GM21423 (cell line): ENCODE data around the gene ZNF613.
A peak's percentile ranks its signal among the peaks of the same experiment; 100 is the strongest.
"Not testable (repeated sequence)": the region's sequence is repeated elsewhere in the genome, so short reads cannot be mapped to it uniquely, and the experiment has no call there.

Experiments
- ATAC-seq: cut with Tn5 transposase; IDR thresholded peaks from one replicate; pipeline ENCODE4 v1.9.1; 2021; ENCODE audit warnings: mild to moderate bottlenecking, moderate library complexity; ENCODE audit not compliant: unreplicated experiment

ZNF613 gene

DNA sequence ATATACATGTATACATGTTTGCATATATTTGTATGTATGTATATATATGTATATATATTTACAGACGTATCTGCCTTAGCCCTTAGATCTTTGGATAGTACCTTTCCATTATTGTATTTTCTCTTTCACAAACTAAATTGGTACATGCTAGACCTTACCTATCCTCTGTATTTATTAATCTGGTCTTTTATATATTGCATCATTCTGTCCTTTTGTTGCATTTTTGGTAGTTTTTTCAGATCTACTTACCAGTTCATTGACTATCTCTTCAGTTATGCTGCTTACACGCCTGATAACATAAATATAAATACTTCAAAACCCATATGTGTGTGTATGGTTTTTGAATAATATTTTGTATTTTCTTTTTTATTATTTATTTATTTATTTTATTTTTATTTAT, 11.7 kb downstream of the ZNF613 start:
- no peak for ATAC-seq

DNA sequence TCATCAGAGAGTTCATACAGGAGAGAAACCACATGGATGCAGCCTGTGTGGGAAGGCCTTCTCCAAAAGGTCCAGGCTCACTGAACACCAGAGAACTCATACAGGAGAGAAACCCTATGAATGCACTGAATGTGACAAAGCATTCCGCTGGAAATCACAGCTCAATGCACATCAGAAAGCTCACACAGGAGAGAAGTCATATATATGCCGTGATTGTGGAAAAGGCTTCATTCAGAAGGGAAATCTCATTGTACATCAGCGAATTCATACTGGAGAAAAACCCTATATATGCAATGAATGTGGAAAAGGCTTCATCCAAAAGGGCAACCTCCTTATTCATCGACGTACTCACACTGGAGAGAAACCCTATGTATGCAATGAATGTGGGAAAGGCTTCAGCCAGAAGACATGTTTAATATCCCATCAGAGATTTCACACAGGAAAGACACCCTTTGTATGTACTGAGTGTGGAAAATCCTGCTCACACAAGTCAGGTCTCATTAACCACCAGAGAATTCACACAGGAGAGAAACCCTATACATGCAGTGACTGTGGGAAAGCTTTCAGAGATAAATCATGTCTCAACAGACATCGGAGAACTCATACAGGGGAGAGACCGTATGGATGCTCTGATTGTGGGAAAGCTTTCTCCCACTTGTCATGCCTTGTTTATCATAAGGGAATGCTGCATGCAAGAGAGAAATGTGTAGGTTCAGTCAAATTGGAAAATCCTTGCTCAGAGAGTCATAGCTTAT, 17.7 kb downstream of the ZNF613 start:
- no peak for ATAC-seq

DNA sequence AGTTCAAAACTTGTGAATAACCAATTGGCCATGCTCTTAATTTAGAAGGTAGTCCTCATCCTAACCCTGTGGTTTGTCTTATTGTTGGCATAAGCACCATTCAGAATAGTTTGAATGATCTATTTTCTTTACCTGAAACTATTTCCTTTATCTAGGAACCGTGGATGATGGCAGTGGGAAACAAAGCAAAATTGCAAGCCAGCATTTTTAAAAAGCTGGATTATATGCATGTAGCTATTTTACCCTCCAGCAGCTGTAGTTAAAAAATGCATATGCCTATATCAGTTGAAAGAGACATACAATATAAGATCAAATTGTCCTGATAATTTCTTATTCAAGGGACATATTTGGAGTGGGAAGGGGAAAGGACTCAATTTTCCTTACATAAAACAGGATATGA, 19.3 kb downstream of the ZNF613 start:
- ATAC-seq = no peak

DNA sequence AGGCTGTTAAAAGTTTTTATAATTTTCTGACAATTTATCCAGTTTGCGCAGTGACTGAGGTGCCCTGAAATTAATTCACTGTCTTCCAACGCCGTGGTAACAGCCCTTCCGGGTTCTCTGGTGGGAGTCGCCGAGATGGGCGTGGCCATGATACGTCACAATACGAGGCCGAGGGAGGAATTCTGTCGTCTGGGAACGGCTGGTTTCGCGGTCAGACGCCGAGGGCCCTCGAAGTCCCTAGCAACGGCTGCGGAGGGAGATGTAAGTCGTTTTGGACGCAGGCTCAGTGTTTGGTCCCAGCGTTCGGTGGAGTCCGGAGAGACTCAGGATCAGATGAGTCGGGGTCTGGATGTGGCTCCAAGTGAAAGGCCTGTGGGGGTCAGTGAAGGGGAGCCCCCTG, 21.7 kb downstream of the ZNF613 start:
- ATAC-seq = no peak

DNA sequence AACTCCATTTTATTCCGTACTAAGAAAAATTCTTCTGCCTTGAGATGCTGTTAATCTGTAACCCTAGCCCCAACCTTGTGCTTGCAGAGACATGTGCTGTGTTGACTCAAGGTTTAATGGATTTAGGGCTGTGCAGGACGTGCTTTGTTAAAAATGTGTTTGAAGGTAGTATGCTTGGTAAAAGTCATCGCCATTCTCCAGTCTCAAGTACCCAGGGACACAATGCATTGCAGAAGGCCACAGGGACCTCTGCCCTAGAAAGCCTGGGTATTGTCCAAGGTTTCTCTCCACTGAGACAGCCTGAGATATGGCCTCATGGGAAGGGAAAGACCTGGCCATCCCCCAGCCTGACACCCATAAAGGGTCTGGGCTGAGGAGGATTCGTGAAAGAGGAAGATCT, 30.6 kb downstream of the ZNF613 start:
- not testable (repeated sequence) for ATAC-seq

DNA sequence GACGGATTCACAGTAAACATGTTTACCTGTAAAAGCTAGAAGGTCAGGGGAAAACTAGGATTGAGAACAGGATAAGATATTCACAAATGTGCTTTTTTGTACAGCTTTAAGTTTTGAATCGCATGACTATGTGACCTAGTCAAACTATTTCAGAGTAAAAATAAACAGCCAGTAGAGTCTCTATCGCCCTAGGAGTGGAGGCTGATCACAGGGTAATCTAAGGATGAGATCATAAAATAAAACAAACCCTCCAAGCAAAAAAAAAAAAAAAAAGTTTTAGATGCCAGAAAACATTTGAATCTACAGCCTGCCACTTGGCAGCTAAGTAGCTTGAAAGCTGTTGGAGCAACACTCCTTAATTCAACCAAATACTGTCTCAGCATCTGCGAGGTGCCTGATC, 32.5 kb downstream of the ZNF613 start:
- ATAC-seq = no peak

DNA sequence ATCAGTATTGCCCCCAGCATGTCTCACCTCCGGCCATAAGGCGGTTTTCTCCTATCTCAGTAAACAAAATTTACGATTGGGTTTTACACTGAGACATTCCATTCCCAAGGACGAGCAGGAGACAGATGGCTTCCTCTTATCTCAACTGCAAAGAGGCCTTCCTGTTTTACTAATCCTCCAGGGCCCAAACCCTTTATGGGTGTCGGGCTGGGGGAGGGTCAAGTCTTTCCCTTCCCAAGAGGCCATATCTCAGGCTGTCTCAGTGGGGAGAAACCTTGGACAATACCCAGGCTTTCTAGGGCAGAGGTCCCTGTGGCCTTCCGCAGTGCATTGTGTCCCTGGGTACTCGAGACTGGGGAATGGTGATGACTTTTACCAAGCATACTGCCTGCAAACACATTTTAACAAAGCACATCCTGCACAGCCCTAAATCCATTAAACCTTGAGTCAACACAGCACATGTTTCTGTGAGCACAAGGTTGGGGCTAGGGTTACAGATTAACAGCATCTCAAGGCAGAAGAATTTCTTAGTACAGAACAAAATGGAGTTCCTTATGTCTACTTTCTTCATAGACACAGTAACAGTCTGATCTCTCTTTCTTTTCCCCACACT, 33.5 kb downstream of the ZNF613 start:
- not testable (repeated sequence) for ATAC-seq

DNA sequence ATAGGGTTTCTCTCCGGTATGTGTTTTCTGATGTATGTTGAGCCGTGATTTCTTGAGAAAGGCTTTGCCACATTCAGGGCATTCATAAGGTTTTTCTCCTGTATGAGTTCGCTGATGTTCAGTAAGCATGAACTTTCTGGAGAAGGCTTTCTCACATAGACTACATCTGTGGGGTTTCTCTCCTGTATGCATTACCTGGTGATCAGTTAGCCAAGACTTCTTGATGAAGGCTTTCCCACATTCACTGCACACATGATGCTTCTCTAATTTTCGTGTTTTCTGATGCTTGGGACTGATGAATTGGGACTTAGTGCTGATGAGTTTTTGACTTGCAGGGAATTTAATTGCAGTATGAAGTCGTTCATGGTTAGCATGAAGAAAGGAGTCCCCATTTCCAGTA, 38.3 kb downstream of the ZNF613 start:
- ATAC-seq = no peak

DNA sequence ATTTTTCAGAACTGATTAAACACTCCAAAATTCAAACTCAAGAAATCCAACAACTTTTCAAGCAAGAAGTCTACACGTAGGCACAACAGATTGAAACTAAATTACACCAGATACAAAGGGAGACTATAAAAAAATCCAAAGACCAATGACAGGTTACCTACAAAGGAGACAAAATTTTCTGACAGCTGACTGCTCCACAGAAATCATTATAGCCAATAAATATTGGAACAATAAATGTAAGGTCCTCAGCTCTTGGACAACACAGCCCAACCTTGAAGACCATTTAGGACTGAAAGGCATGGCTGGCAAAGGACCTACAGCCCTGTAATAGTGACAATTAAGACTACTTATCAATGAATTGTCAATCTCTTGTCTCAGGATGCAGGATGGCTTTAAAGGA, 43.4 kb downstream of the ZNF613 start:
- ATAC-seq = no peak

DNA sequence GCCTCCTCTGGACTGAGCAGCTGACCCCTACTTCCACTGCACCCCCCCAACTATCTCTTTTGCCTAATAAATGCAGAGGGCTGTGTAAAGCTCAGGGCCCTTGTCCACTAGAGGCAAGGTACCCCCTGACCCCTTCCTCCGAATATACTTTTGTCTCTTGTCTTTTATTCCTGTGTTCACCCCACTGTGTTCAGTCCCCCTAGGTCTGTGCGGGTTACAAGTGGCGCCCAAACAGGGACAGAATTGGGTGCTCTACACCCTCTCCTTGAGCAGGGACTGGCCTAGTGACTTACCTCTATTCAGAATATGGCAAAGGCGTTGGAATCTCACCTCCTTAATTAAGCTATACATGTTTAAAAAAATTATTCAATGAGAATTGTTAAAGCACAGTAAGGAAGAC, 44.4 kb downstream of the ZNF613 start:
- ATAC-seq = no peak

DNA sequence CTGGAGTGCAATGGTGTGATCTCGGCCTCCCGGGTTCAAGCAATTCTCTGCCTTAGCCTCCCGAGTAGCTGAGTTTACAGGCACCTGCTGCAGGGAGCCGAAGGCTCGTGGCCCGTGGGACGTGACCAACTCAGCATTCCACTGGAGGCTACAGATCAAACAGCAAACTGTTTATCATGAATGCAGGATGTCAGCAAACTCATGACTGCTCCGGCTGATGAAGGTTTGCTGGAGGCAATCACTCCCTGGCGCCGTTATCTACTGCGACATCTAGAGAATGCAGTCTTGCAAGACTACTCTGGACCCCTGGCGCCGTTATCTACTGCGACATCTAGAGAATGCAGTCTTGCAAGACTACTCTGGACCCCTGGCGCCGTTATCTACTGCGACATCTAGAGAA, 48.5 kb downstream of the ZNF613 start:
- not testable (repeated sequence) for ATAC-seq

DNA sequence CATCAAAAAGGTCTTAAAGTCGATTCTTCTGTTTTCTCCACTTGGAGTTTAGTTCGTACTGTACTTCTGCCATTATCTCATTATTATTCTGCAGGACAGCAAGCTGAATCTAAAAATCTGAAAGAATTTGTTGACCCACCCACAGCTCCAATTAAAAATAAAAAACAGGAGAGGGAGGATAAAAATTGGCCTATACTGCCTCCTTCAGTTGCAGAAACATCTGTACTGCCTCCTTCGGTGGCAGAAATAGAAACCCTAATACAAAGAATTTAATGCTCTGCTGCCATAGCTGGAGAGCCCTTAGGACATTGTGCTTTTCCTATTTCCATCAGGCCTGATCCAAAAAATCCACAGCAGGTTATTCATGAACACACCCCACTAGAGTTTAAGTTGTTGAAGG, 49.6 kb downstream of the ZNF613 start:
- ATAC-seq = no peak

DNA sequence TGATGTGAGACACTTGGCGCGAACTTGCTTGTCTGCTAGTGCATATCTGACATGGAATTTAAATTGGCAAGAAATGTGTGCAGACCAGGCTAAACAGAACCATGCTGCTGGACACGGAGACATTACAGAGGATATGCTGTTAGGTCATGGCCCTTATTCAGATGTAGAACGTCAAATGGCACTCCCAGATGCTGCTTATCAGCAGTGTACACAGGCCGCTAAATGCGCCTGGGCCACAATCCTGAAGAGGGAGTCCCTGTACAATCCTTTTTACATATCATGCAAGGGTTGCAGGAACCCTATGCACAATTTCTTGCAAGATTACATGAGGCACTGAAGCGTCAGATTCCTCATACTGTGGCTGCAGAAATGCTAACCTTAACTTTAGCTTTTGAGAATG, 50.1 kb downstream of the ZNF613 start:
- no peak for ATAC-seq

DNA sequence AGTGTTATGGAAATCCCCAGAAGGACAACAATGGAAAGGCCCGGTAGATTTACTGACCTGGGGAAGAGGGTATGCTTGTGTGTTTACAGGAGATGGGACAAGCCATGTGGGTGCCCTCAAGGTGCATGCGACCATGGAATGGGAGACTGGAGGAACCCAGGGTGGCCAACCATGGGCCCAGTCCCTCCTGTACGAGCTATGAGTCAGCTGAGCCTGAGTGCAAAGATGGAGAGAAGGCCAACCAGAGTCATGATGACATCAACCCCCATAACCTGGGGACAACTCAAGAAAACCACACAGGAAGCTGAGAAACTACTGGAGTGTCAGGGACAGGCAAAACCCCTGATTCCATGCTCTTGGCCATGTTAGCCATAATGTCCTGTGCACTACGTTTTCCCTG, 51.6 kb downstream of the ZNF613 start:
- ATAC-seq = no peak

DNA sequence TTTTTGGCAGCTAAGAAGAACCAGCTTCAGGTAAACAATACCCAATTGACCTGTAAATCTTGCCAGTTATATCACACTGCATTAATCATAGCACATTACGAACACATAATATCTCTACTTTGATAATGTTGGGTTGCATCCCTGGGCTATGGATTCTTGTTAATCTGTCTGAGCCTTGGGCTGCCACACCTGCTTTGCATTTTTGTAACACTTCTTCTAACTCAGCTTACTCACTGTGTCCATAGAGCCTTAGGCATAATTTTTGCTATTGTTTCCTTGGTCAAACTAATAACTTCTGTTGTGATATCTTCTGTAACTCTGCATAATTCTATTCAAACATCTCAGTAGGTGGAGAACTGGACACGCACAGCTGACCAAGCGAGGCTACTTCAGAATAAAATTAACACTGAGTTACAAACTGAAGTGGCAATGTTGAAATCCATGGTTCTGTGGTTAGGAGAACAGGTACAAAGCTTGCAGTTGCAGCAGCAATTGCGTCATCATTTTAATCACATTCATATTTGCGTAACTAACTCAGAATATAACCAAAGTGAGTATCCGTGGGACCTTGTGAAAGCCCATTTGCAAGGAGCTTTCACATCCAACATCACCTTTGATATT, 53.0 kb downstream of the ZNF613 start:
- no peak for ATAC-seq

DNA sequence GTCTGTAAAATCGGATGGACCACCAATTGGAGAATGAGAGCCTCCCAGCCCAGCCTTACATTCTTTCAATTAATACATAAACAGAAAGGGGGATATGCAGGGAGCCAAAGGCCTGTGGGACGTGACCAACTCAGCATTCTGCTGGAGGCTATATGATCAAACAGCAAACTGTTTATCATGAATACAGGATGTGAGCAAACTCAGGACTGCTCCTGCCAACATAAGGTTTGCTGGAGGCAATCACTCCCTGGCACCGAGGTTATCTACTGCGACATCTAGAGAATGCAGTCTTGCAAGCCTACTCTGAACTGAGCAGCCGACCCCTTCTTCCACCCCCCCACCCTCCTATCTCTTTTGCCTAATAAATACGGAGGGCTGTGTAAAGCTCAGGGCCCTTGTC, 53.7 kb downstream of the ZNF613 start:
- ATAC-seq = not testable (repeated sequence)

DNA sequence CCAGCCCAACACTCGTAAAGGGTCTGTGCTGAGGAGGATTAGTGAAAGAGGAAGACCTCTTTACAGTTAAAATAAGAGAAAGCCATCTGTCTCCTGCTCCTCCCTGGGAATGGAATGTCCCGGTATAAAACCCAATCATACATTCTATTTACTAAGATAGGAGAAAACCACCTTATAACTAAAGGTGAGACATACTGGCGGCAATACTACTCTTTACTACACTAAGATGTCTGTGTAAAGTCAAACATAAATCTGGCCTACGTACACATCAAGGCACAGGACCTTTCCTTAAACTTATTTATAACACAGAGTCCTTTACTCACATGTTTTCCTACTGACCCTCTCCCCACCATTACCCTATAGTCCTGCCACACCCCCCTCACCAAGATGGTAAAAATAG, 56.1 kb downstream of the ZNF613 start:
- ATAC-seq = no peak

DNA sequence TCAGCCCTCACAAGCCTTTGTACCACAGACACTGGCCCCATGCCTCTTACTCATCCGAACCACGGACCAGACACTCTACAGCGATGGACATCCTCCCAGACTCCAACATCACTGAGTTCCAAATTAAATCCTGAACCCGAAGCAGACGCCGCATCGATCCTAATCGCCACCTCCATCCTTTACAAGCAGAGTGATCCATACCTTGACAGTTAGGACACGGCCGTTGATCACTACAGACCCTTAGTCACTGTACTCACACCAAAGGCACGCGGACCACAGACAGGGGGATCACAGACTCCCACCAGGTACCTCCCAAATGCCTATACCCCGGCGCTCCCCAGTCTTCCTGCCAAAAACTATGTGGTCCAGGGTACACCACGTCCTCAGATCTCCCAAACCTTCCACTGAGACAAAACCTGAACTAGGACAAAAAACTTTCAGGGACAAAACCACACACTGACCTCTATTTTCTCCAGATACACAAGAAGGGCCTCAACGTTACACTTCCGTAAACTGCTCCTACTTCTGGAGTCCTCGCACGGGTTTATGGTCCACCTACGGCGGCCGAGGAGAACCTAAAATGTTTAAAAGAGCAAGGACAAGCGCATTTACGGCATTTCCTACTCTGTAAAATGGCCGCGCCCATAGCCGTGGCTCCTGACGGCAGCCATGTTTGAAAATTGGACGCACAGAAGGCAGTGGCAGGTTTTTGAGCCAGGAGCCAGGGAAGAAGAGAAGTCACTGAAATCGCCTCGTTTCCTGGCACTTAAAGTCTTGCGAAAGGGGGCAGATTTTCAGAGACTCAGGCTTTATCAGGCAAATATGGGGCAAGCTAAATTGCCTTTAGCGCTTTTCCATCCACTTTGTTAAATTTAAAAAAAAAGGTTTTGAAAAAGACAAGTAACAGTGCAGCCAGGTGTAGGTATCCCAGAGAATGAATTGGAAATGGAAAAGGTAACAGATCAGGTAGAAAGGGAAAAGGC, 59.3 kb downstream of the ZNF613 start, which contains the start of gene ZNF350:
Gene ZNF350, minus strand, starts transcription at position 532 of the 983 bp plus-strand sequence. CDS start 12,480 bp downstream, outside the sequence.
- peak; percentile 89 for ATAC-seq

DNA sequence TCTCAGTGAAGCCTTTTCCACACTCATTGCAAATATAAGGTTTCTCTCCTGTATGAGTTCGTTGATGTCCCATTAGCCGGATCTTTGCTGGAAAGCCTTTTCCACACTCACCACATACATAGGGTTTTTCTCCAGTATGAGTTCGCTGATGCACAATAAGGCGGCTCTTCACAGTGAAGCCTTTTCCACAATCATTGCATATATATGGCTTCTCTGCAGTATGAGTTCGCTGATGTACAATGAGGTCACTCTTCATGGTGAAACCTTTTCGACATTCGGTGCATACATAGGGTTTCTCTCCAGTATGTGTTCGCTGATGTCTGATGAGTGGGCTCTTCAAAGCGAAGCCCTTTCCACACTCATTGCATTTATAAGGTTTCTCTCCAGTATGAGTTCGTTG, 66.2 kb downstream of the ZNF613 start:
- no peak for ATAC-seq

DNA sequence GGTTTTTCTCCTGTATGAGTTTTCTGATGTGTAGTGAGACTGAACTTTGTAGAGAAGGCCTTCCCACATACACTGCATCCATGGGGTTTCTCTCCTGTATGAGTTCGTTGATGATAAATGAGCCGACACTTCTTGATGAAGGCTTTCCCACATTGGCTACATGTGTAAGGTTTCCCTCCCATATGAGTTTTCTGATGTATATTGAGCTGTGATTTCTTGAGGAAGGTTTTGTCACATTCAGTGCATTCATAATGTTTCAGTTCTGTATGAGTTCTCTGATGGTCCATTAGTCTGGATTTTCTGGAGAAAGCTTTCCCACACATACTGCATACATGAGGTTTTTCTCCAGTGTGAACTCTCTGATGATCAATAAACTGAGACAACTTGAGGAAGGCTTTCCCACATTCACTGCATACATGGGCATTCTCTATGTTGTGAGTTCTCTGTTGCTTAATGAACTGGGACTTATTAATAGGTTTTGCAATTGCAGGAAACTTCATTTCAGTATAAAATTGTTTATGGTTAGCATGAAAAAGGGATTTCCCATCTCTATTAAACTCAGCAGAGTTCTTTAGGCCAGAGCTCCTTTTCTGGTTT, 66.9 kb downstream of the ZNF613 start:
- ATAC-seq = no peak
